Subcutaneous abdominal adipose tissue (tissue), 5 donors: ENCODE data around the gene HOXC9.
A peak's percentile ranks its signal among the peaks of the same experiment; 100 is the strongest.

ENCODE experiments used
- H3K27ac ChIP-seq: one replicate; pipeline ENCODE4 v1.7.0; 2013; ENCODE audit warnings: low read depth, mild to moderate bottlenecking, inconsistent platforms, low read length, moderate library complexity
- H3K27me3 ChIP-seq, 5 donors: one replicate each; pipeline ENCODE4 v1.7.0; 2013; ENCODE audit warnings: low read length in 5 of 5, inconsistent platforms in 1 of 5; ENCODE audit not compliant: control insufficient read depth in 5 of 5, insufficient read depth in 4 of 5
- H3K36me3 ChIP-seq, 5 donors: one replicate each; pipeline ENCODE4 v1.7.0; 2013; ENCODE audit warnings: low read length in 5 of 5; ENCODE audit not compliant: control insufficient read depth in 5 of 5, insufficient read depth in 5 of 5
- H3K4me1 ChIP-seq, 5 donors: one replicate each; pipeline ENCODE4 v1.7.0; 2013; ENCODE audit warnings: low read length in 5 of 5, mild to moderate bottlenecking in 3 of 5, moderate library complexity in 1 of 5; ENCODE audit not compliant: control insufficient read depth in 5 of 5, insufficient read depth in 5 of 5
- H3K4me3 ChIP-seq, 5 donors: one replicate each; pipeline ENCODE4 v1.7.0; 2013; ENCODE audit warnings: low read length in 5 of 5, low read depth in 1 of 5
- H3K9ac ChIP-seq, 5 donors: one replicate each; pipeline ENCODE4 v1.7.0; 2013; ENCODE audit warnings: low read length in 5 of 5, mild to moderate bottlenecking in 4 of 5, moderate library complexity in 3 of 5
- H3K9me3 ChIP-seq, 5 donors: one replicate each; pipeline ENCODE4 v1.7.0; 2013; ENCODE audit warnings: low read length in 5 of 5; ENCODE audit not compliant: control insufficient read depth in 5 of 5
- donor health status: healthy.
- donor health status: healthy.
- donor health status: healthy.
- donor health status: healthy.
- donor health status: healthy.

HOXC9 gene

GRCh38 chr12:53981634-53982565, 18.1 kb upstream of the HOXC9 start:
- no peak overlapping the region for H3K27ac ChIP-seq
- H3K27me3 ChIP-seq = peaks cover 9 to 78% (median 60%) of the 10 kb centered on the region in 5 donors
- no peaks in the 10 kb centered on the region for H3K36me3 ChIP-seq
- H3K9ac ChIP-seq = no peak overlapping the region
- H3K4me3 ChIP-seq = no peak overlapping the region
- no peaks in the 10 kb centered on the region for H3K9me3 ChIP-seq
- H3K4me1 ChIP-seq = peaks cover 2 to 27% (median 24%) of the 10 kb centered on the region in 5 donors

DNA sequence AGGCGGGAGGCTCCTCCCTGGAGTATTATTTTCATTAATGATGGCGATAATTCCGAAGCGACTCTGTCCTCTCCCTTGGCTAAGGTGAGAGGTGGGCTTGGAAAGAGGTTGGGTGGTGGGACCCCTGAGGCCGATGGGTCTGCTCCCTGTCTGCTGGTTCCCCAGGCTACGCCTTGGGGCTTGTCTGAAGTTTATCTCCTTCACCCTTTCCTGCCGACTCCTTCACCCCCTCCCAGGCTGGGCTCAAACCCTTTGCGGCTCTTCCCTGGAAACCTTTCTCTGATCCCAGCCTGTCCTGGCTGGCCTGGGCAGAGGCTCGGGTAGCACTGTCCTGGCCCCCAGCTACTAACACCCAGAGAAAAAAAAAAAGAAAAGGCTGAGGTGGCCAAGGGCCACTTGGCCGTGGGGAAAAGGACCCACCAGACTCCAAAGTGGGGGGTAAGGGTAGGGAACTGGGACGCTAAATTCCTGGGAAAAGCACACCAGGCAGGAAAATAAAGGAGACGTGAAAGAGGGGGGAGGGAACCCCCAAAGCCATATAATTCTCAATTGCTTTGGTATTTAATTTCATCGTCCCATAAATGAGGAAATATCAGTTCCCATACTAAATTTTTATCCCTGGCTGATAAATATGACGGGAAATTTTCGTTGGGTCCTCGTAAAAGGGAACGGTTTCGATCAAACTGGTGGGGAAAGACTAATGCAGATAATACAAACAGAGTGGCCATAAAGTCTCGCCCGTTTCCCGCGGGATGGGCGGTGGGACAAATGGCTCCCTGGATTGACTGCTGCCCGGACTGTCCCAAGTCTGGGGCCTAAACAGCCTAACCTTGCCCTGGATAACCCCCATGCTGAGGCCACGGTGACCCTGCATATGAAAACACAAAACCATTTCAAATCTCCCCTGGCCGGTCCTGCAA, 17.1 kb upstream of the HOXC9 start:
- H3K9me3 ChIP-seq = no peaks in the 10 kb centered on the region
- no peak overlapping the region for H3K27ac ChIP-seq
- no peak overlapping the region for H3K9ac ChIP-seq
- peaks cover 7 to 37% (median 28%) of the 10 kb centered on the region in 5 donors for H3K4me1 ChIP-seq
- H3K4me3 ChIP-seq = peak overlapping the region in 1 of 5 donors; percentile 40
- H3K36me3 ChIP-seq = no peaks in the 10 kb centered on the region
- H3K27me3 ChIP-seq = peaks cover 2 to 68% (median 50%) of the 10 kb centered on the region in 5 donors

- no peaks in the 10 kb centered on the region for H3K36me3 ChIP-seq
- peaks cover 7 to 44% (median 35%) of the 10 kb centered on the region in 5 donors for H3K4me1 ChIP-seq
- peaks cover 0 to 65% (median 50%) of the 10 kb centered on the region in 5 donors for H3K27me3 ChIP-seq
- H3K9ac ChIP-seq = peak overlapping the region in 1 of 5 donors; percentile 72
- H3K27ac ChIP-seq = no peak overlapping the region
- H3K4me3 ChIP-seq = peak overlapping the region in 2 of 5 donors; percentile 40 to 51
- no peaks in the 10 kb centered on the region for H3K9me3 ChIP-seq
Measured at GRCh38 chr12:53983568-53983949, 16.4 kb upstream of the HOXC9 start.

- Histone ChIP-seq H3K27me3 (peaks cover 0 to 66% (median 48%) of the 10 kb centered on the region in 5 donors), H3K27ac (peak overlapping the region; percentile 50)
Measured at GRCh38 chr12:53983950-53984572, 15.9 kb upstream of the HOXC9 start.

GRCh38 chr12:53984901-53985691, 14.9 kb upstream of the HOXC9 start, which contains the start of gene HOXC10:
TSS of gene HOXC10 (plus strand) at chr12:53985146. CDS start at chr12:53985260, 114 bp downstream.
- Histone ChIP-seq H3K36me3 (no peaks in the 10 kb centered on the region), H3K27ac (peak within 1 kb of the TSS; percentile 78), H3K9me3 (no peaks in the 10 kb centered on the region), H3K27me3 (peaks cover 0 to 65% (median 40%) of the 10 kb centered on the region in 5 donors), H3K4me1 (peaks cover 7 to 57% (median 46%) of the 10 kb centered on the region in 5 donors), H3K4me3 (peak within 1 kb of the TSS; percentile 57 to 74 (median 71)), H3K9ac (peak within 1 kb of the TSS in 4 of 5 donors; percentile 56 to 79 (median 68))

More at GRCh38 chr12:53983950-53984572, 15.9 kb upstream of the HOXC9 start:
- Histone ChIP-seq H3K9me3 (no peaks in the 10 kb centered on the region), H3K4me1 (peaks cover 7 to 49% (median 40%) of the 10 kb centered on the region in 5 donors), H3K36me3 (no peaks in the 10 kb centered on the region), H3K4me3 (peak overlapping the region in 2 of 5 donors; percentile 40 to 51), H3K9ac (peak overlapping the region in 1 of 5 donors; percentile 72)

DNA sequence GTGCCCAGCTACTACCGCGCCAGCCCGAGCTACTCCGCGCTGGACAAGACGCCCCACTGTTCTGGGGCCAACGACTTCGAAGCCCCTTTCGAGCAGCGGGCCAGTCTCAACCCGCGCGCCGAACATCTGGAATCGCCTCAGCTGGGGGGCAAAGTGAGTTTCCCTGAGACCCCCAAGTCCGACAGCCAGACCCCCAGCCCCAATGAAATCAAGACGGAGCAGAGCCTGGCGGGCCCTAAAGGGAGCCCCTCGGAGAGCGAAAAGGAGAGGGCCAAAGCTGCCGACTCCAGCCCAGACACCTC, 14.3 kb upstream of the HOXC9 start:
- Histone ChIP-seq H3K27ac (peak overlapping the region; percentile 78), H3K4me3 (peak overlapping the region; percentile 57 to 74 (median 71)), H3K36me3 (no peaks in the 10 kb centered on the region), H3K4me1 (peaks cover 7 to 61% (median 50%) of the 10 kb centered on the region in 5 donors), H3K9ac (peak overlapping the region in 4 of 5 donors; percentile 56 to 79 (median 68)), H3K27me3 (peaks cover 0 to 65% (median 42%) of the 10 kb centered on the region in 5 donors), H3K9me3 (no peaks in the 10 kb centered on the region)

DNA sequence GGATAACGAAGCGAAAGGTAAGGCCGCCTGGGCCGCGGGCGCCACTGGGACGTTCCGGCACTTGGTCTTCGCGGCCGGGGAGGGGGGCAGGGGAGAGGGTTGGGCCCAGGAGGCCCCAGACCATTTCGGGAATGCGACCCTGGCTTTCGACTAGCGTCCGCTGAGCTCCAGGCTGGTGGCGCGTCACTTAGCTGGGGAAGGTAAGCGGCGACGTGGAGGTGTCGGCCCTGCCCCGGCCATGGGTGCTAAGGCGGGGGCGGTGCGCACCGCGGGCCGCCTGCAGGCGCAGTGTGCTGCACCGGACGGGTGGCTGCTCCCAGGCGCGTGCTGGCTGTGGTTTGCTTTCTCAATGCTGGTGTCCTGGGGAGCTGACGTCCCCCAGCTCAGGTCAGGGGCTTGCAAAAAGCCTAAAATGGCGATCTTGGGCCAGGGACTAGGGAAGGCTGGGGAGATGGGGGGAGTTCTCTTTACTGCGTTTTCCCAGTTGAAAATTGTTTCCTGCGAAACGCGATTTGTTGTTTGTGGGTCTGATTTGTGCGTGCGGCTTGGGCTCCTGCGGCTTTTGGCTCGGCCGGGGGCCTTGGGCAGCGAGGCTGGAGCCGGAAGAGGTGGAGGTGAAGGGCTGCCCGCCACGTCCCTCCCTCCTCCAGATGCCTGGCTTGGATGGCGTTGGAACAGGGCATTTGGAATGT, 13.8 kb upstream of the HOXC9 start:
- Histone ChIP-seq H3K9me3 (no peaks in the 10 kb centered on the region), H3K36me3 (no peaks in the 10 kb centered on the region), H3K4me1 (peaks cover 7 to 66% (median 55%) of the 10 kb centered on the region in 5 donors), H3K27ac (peak overlapping the region; percentile 78), H3K9ac (peak overlapping the region in 3 of 5 donors; percentile 68 to 79 (median 69)), H3K27me3 (peaks cover 0 to 70% (median 43%) of the 10 kb centered on the region in 5 donors), H3K4me3 (peak overlapping the region; percentile 62 to 76 (median 71))

GRCh38 chr12:53986686-53987483, 13.1 kb upstream of the HOXC9 start:
- Histone ChIP-seq H3K27ac (peak overlapping the region; percentile 78), H3K9ac (peak overlapping the region in 1 of 5 donors; percentile 47), H3K9me3 (no peaks in the 10 kb centered on the region), H3K4me3 (peak overlapping the region; percentile 62 to 76 (median 71)), H3K36me3 (no peaks in the 10 kb centered on the region), H3K4me1 (peaks cover 7 to 73% (median 62%) of the 10 kb centered on the region in 5 donors), H3K27me3 (peaks cover 0 to 70% (median 47%) of the 10 kb centered on the region in 5 donors)
